GM12873 (cell line): ENCODE measurements around the gene ZNF225.

Source experiments
- CTCF ChIP-seq: IDR thresholded peaks from 2 replicates; pipeline ENCODE4 v1.5.1; 2012; ENCODE audit warnings: low read depth, mild to moderate bottlenecking, moderate library complexity, low read length, control low read depth; ENCODE audit not compliant: insufficient read depth; ENCODE audit errors: missing control alignments

Gene ZNF225

GRCh38 chr19:44141191-44142058 is 28.2 kb downstream of the ZNF225 start, which contains the start of gene ZNF234:
Gene ZNF234, plus strand, starts transcription at chr19:44141554. Its CDS starts 3,079 bp downstream, at chr19:44144633.
- TF ChIP-seq CTCF: no peak

GRCh38 chr19:44142059-44142433 is 28.8 kb downstream of the ZNF225 start:
- no peak for TF ChIP-seq CTCF

- no peak for TF ChIP-seq CTCF
Observed at GRCh38 chr19:44149776-44150175, 36.6 kb downstream of the ZNF225 start.

GRCh38 chr19:44151491-44151890 is 38.3 kb downstream of the ZNF225 start:
- TF ChIP-seq CTCF: no peak

- no peak for TF ChIP-seq CTCF
Observed at GRCh38 chr19:44156475-44156874, 43.3 kb downstream of the ZNF225 start.

GRCh38 chr19:44163789-44164188 is 50.6 kb downstream of the ZNF225 start:
- no peak for TF ChIP-seq CTCF

- no peak for TF ChIP-seq CTCF
Observed at GRCh38 chr19:44164327-44164672, 51.1 kb downstream of the ZNF225 start.
